Astrocyte of the hippocampus (primary cell): ENCODE data around the gene KIR2DL1.
"Not testable (repeated sequence)": the region's sequence is repeated elsewhere in the genome, so short reads cannot be mapped to it uniquely, and the experiment has no call there.

ENCODE experiments used
- DNase-seq: peaks from one replicate; pipeline ENCODE4 v3.0.0; 2011; ENCODE audit warnings: low read depth, low spot score

KIR2DL1 gene

DNA sequence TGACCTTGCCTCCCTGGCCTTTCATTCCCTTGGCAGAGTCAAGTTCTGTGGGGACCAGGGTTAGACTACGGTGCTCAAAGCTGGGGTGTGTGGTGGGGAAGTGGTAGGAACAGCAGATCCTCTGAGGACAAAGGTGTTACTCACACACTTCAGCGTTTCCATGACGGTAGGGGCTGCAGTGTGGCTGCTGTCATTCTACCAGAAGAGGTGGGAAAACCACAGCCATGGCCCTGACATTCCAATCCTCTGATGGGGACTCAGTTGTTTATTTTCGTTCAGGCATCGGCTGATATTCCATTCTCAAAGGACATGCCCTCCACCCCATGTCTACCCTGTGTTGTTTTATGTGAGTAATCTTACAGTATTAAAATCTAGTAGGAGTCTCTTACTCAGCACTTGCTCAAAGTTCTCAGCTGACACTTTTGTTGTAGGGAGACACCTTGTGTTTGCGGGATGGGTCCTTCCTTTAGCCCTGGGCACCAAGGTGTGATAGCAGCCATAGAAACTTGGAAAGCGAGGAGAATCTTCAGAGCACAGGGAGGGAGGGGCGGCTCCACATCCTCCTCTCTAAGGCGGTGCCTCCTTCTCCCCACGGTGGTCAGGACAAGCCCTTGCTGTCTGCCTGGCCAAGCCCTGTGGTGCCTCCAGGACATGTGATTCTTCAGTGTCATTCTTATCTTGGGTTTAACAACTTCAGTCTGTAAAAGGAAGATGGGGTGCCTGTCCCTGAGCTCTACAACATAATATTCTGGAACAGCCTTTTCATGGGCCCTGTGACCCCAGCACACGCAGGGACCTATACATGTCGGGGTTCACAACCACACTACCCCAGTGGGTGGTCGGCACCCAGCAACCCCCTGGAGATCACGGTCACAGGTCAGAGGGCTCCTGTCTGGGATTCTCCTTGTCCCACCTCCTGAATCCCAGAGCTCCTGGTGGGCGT lies 1.7 kb downstream of the KIR2DL1 start:
- peak; percentile 41 for DNase-seq

DNA sequence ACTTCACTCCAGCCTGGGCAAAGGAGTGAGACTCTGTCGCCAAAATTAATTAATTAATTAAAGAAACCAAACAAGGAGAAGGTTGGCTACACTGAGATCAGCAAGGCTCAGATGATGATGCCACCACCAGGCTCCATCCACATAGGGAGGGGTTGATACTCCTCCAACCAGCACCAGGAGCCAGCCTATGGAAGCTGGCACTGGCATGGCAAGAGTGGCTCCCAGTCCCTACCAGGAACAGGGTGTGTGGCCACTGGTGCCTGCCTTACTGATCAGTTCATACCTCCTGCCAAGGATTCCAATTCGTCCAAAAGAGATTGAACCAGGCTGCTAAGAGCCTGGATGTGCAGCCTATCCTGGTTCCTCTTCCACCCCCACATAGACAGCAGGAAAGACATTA lies 3.1 kb downstream of the KIR2DL1 start:
- DNase-seq = not testable (repeated sequence)

DNA sequence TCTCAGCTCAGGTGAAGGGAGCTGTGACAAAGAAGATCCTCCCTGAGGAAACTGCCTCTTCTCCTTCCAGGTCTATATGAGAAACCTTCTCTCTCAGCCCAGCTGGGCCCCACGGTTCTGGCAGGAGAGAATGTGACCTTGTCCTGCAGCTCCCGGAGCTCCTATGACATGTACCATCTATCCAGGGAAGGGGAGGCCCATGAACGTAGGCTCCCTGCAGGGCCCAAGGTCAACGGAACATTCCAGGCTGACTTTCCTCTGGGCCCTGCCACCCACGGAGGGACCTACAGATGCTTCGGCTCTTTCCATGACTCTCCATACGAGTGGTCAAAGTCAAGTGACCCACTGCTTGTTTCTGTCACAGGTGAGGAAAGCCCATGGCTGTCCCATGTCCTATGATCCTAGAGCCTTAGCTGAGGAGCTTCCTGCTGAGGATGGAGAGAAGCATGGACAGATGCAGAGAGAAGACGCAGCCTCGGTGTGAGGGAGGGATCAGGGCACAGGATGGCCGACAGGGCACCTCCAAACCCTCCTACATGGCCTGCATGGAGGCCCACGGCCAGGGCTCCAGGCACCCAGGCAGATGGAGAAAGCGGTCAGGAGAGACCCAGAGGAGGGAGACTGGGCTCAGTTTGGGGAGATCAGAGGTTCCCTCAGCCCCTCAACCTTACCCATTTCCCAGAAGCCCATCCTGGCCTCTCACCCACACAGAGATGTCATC lies 5.7 kb downstream of the KIR2DL1 start:
- not testable (repeated sequence) for DNase-seq

GRCh38 chr19:54775830-54776229 lies 6.2 kb downstream of the KIR2DL1 start:
- not testable (repeated sequence) for DNase-seq

- DNase-seq = not testable (repeated sequence)
These were observed 8.3 kb downstream of the KIR2DL1 start for GRCh38 chr19:54777851-54778250.

- DNase-seq = not testable (repeated sequence)
These were observed 9.3 kb downstream of the KIR2DL1 start for GRCh38 chr19:54778896-54779295.

- not testable (repeated sequence) for DNase-seq
These were observed 13.3 kb downstream of the KIR2DL1 start for GRCh38 chr19:54782916-54783315.

GRCh38 chr19:54786091-54786723 lies 16.6 kb downstream of the KIR2DL1 start:
- not testable (repeated sequence) for DNase-seq

GRCh38 chr19:54788154-54788553 lies 18.6 kb downstream of the KIR2DL1 start:
- DNase-seq = not testable (repeated sequence)

GRCh38 chr19:54790711-54791110 lies 21.1 kb downstream of the KIR2DL1 start:
- DNase-seq = no peak

DNA sequence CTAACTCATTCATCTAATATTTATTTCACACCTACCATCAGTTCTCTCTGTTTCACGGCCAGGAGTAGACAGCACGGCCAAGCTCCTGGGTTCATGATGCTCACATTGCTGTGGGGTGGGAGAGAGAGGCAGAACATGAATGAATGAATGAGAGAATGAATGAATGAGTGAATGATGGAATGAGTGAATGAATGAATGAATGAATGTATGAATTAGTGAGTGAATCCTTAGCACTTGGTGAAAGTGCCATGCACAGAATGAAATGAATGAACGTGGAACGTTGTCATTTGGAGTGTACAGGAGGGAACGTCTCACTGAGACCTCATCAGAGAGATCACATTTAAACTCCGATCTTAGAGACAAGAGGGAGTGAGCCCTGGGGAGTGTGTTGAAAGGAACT lies 21.9 kb downstream of the KIR2DL1 start:
- no peak for DNase-seq

DNA sequence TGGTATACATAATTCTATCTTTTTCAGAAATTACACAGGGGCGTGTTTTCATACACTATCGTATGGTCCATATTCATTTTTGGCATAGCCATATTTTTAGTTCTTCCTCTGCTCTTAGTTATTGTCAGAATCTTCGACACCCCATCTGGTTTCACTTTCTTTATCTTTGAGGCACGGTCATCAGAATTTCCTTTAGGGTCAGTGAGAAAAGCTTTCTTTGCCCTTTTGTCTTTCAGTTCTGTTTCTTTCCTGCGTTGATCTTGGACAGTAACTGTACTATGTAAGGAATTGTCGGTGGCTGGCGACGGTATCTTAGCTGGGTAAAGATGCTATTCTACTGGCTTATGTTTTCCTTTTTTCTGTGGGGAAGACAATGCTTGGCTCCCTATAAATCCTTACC lies 23.2 kb downstream of the KIR2DL1 start:
- no peak for DNase-seq

GRCh38 chr19:54795758-54796157 lies 26.2 kb downstream of the KIR2DL1 start:
- no peak for DNase-seq

GRCh38 chr19:54803410-54803809 lies 33.8 kb downstream of the KIR2DL1 start, which contains the start of gene KIR2DL4:
Gene KIR2DL4 (plus strand): TSS chr19:54803610. CDS start chr19:54803652, 42 bp downstream.
- no peak for DNase-seq

DNA sequence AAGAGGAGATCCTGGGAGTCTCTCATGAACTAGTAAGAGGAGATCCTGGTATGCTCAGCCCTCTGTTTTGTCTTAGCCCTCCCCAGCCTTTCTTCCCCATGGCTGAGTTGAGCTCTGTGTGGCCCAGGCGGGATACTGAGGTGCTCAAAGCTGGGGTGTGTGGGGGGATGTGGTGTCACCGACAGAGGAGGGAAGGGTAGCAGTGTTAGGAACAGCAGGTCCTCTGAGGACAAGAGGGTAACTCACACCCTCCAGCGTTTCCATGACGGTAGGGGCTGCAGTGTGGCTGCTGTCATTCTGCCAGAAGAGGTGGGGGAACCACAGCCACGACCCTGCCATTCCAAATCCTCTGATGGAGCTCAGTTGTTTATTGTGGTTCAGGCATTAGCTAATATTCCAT lies 34.5 kb downstream of the KIR2DL1 start:
- no peak for DNase-seq

- no peak for DNase-seq
These were observed 35.0 kb downstream of the KIR2DL1 start for GRCh38 chr19:54804571-54804970.

DNA sequence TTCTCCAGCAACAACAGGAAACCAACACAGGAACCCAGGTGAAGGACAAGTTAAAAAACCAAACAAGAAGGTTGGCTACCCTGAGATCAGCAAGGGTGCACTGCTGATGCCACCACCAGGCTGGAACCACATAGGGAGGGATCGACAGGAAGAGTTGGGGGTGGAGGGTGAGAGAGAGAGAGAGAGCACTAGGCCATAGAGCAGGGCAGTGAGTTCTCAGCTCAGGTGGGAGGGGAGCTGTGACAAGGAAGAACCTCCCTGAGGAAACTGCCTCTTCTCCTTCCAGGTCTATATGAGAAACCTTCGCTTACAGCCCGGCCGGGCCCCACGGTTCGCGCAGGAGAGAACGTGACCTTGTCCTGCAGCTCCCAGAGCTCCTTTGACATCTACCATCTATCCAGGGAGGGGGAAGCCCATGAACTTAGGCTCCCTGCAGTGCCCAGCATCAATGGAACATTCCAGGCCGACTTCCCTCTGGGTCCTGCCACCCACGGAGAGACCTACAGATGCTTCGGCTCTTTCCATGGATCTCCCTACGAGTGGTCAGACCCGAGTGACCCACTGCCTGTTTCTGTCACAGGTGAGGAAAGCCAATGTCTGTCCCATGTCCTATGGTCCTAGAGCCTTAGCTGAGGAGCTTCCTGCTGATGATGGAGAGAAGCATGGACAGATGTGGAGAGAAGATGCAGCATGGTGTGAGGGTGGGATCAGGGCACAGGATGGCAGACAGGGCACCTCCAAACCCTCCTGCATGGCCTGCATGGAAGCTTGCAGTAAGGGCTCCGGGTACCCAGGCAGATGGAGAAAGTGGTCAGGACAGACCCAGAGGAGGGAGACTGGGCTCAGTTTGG lies 36.3 kb downstream of the KIR2DL1 start:
- DNase-seq = no peak

GRCh38 chr19:54806516-54806838 lies 36.9 kb downstream of the KIR2DL1 start:
- DNase-seq = no peak

- not testable (repeated sequence) for DNase-seq
These were observed 45.0 kb downstream of the KIR2DL1 start for GRCh38 chr19:54814571-54814970.

GRCh38 chr19:54816251-54816650 lies 46.7 kb downstream of the KIR2DL1 start, which contains the start of gene KIR3DL1:
Gene KIR3DL1 (plus strand): TSS chr19:54816468.
- not testable (repeated sequence) for DNase-seq
